Esophagus squamous epithelium (tissue), 5 donors: Measurements from ENCODE around the gene CASTOR2. TPM values are rescaled to one million over a fixed set of nuclear protein-coding genes. Genes with fewer than 3 reads are reported as not detected.
"Not testable (repeated sequence)": the region's sequence is repeated elsewhere in the genome, so short reads cannot be mapped to it uniquely, and the experiment has no call there.

Experiments used
- DNase-seq: peaks from one replicate; lab custom pipeline; 2025; lab: John Stamatoyannopoulos, UW
- H3K27ac ChIP-seq, 4 donors: fragments of 200-600 bp; sonication (generic); one replicate each; pipeline ENCODE4 v1.5.1; 2016 to 2019; ENCODE audit warnings: mild to moderate bottlenecking in 1 of 4
- H3K27me3 ChIP-seq, 4 donors: fragments of 200-600 bp; sonication (generic); 1 replicate in 3 of 4; 2 replicates in 1 of 4; pipeline versions ENCODE4 v1.5.1 to v1.6.0; 2017 to 2021; ENCODE audit warnings: antibody characterized with exemption in 1 of 4
- H3K36me3 ChIP-seq, 3 donors: fragments of 200-600 bp; sonication (generic); one replicate each; pipeline ENCODE4 v1.5.1; 2016 to 2019
- H3K4me1 ChIP-seq, 3 donors: fragments of 200-600 bp; sonication (generic); one replicate each; pipeline ENCODE4 v1.5.1; 2017 to 2019
- H3K4me3 ChIP-seq, 4 donors: fragments of 200-600 bp; sonication (generic); 1 replicate in 3 of 4; 2 replicates in 1 of 4; pipeline ENCODE4 v1.5.1; 2016 to 2019; ENCODE audit warnings: mild to moderate bottlenecking in 2 of 4, moderate library complexity in 1 of 4
- H3K9me3 ChIP-seq, 3 donors: fragments of 200-600 bp; sonication (generic); one replicate each; pipeline ENCODE4 v1.5.1; 2016 to 2019
- POLR2A ChIP-seq, 4 donors: fragments of 450-650 bp; IDR thresholded peaks; one replicate each; pipeline ENCODE4 v1.6.1; 2017; ENCODE audit warnings: antibody characterized with exemption in 4 of 4, mild to moderate bottlenecking in 4 of 4, moderate library complexity in 3 of 4
- WGBS, 2 donors: methylation state at CpG; one replicate each; pipeline ENCODE4 v1.1.5; 2018; 5-methylcytosine and 5-hydroxymethylcytosine counted together
- intact Hi-C: fragments of 100-400 bp; cut with DNase I; formaldehyde crosslinking; loops from one replicate; pipeline ENCODE4 v1.15.0; 2022
- total RNA-seq, 4 donors: library from RNA; depleted of rRNA; stranded (reverse); fragments of >200 nt; gene quantifications; one replicate each; pipeline ENCODE4 v1.1.0, GENCODE V29; 2016
- TF ChIP-seq, protein P1 (sequence below), 6 experiments: fragments of 450-650 bp in 4 of 6; fragments of 200-600 bp in 2 of 6; sonication (generic) in 2 of 6; IDR thresholded peaks; one replicate each; pipeline ENCODE4 v1.5.1; 2016 to 2019; ENCODE audit warnings: antibody characterized with exemption in 6 of 6, mild to moderate bottlenecking in 4 of 6, moderate library complexity in 4 of 6
- donor health status: DM: yes; HTN: yes; CAD: no.

The CASTOR2 gene
- total RNA-seq, 4 donors from 2014 or later: 4.6 to 10.8 (median 8.8) TPM

DNA sequence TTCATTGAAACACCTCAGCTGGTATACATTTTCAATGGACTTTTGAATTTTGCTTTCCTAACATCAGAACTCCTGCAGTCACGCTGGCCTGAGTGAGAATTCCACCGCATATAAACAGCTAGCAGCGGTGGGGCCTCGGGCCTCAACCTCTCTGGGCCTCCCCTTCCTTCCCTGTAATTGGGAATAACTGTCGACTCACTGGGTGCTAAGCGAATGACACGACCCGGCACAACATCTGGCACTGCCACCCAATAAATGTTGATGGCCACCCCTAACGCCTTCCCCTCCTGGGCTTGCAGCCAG is 108.4 kb downstream of the CASTOR2 start:
- no peak for TF ChIP-seq POLR2A (IDR thresholded peaks at IDR 0.05)
- TF ChIP-seq, protein P1, sequence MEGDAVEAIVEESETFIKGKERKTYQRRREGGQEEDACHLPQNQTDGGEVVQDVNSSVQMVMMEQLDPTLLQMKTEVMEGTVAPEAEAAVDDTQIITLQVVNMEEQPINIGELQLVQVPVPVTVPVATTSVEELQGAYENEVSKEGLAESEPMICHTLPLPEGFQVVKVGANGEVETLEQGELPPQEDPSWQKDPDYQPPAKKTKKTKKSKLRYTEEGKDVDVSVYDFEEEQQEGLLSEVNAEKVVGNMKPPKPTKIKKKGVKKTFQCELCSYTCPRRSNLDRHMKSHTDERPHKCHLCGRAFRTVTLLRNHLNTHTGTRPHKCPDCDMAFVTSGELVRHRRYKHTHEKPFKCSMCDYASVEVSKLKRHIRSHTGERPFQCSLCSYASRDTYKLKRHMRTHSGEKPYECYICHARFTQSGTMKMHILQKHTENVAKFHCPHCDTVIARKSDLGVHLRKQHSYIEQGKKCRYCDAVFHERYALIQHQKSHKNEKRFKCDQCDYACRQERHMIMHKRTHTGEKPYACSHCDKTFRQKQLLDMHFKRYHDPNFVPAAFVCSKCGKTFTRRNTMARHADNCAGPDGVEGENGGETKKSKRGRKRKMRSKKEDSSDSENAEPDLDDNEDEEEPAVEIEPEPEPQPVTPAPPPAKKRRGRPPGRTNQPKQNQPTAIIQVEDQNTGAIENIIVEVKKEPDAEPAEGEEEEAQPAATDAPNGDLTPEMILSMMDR (IDR thresholded peaks at IDR 0.05): no peak
- intact Hi-C loops: no loop called here
- H3K27me3 ChIP-seq: no peaks in the 10 kb centered on the region
- no peak for DNase-seq
- H3K9me3 ChIP-seq: no peaks in the 10 kb centered on the region
- H3K36me3 ChIP-seq: peaks cover 0 to 34% (median 12%) of the 10 kb centered on the region in 3 donors
- peaks cover 6 to 18% (median 7%) of the 10 kb centered on the region in 3 donors for H3K4me1 ChIP-seq
- H3K4me3 ChIP-seq: peak overlapping the region; percentile 60 to 98 (median 90)
- 2 to 5% methylated on average over 7 to 9 of the region's 9 CpGs for WGBS, 2 donors
- H3K27ac ChIP-seq: peak overlapping the region; percentile 94 to 97 (median 94)

DNA sequence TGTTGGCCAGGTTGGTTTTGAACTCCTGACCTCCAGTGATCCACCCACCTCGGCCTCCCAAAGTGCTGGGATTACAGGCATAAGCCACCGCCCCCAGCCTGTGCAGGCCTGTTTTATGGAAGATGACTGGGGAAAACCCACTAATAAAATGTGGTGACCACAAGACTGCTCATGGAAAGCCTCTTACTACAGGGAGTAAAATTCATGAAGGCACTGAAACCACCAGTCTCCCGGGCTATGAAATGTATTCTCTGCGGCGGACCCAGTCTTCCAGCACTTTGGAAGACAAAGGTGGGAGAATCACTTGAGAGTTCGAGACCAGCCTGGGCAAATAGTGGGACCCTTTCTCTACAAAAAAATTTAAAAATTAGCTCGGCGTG is 109.7 kb downstream of the CASTOR2 start:
- WGBS, 2 donors: 73 to 90% methylated on average over 4 to 5 of the region's 8 CpGs

More for the DNA sequence above, 109.7 kb downstream of the CASTOR2 start:
- DNase-seq, H3K27me3 ChIP-seq, H3K9me3 ChIP-seq, intact Hi-C loops: not testable (repeated sequence)
- peaks cover 0 to 21% (median 12%) of the 10 kb centered on the region in 3 donors for H3K36me3 ChIP-seq
- H3K27ac ChIP-seq: peak overlapping the region; percentile 94 to 97 (median 94)
- peaks cover 6 to 18% (median 7%) of the 10 kb centered on the region in 3 donors for H3K4me1 ChIP-seq
- peak overlapping the region; percentile 60 to 98 (median 90) for H3K4me3 ChIP-seq

Other genes with a start within 250 kb of the CASTOR2 start
- 1 to 10 TPM in 3 of 4 donors, under 1 TPM in 1; 0.80 to 5.4 (median 2.1) TPM for gene NCF1, start 190.7 kb upstream of the CASTOR2 start, total RNA-seq
- 10 to 100 TPM in 1 of 4 donors, 1 to 10 TPM in 3; 3.3 to 19.5 (median 6.4) TPM for gene GTF2IRD2, start 113.1 kb upstream of the CASTOR2 start, total RNA-seq
- 10 to 100 TPM; 41.0 to 48.4 (median 42.8) TPM for gene RCC1L, start 109.1 kb downstream of the CASTOR2 start, total RNA-seq
- 10 to 100 TPM in 3 of 4 donors, 1 to 10 TPM in 1; 7.8 to 42.7 (median 24.6) TPM for gene GTF2IRD2B, start 127.9 kb downstream of the CASTOR2 start, total RNA-seq